ENCODE results near the gene FBXL7. TPM values are rescaled to one million over a fixed set of nuclear protein-coding genes. Genes with fewer than 3 reads are reported as not detected.

FBXL7 gene
- total and polyA plus RNA-seq, 9 of the 15 experiments (the other 6 are each of a cell fraction or from before 2014, with no cell fraction given), result 0.04 to 0.08 TPM; not detected in 7

DNA sequence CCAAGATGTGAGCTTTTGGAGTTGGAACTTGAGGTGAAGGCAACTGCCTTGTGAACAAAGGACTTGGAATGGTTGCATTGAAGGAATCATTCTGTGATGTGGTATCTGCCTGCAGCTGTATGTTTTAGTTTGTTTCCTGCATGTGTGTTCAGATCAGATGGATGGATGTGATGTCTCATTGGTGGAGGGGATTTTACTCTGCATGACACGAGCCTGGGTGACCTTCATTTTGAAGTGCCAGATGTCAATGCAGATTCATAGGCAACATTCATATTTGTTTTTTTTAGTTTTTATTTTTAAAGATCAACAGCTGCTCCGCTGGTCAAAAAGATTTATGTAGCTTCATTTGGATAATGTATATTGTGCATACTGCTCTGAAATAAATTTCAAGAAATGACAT is 13.5 kb downstream of the FBXL7 start (continued):
- TF ChIP-seq, protein P1, sequence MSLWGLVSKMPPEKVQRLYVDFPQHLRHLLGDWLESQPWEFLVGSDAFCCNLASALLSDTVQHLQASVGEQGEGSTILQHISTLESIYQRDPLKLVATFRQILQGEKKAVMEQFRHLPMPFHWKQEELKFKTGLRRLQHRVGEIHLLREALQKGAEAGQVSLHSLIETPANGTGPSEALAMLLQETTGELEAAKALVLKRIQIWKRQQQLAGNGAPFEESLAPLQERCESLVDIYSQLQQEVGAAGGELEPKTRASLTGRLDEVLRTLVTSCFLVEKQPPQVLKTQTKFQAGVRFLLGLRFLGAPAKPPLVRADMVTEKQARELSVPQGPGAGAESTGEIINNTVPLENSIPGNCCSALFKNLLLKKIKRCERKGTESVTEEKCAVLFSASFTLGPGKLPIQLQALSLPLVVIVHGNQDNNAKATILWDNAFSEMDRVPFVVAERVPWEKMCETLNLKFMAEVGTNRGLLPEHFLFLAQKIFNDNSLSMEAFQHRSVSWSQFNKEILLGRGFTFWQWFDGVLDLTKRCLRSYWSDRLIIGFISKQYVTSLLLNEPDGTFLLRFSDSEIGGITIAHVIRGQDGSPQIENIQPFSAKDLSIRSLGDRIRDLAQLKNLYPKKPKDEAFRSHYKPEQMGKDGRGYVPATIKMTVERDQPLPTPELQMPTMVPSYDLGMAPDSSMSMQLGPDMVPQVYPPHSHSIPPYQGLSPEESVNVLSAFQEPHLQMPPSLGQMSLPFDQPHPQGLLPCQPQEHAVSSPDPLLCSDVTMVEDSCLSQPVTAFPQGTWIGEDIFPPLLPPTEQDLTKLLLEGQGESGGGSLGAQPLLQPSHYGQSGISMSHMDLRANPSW (CRISPR knock-in tag; IDR thresholded peaks at IDR 0.05), result no peak
- TF ChIP-seq, protein P2, sequence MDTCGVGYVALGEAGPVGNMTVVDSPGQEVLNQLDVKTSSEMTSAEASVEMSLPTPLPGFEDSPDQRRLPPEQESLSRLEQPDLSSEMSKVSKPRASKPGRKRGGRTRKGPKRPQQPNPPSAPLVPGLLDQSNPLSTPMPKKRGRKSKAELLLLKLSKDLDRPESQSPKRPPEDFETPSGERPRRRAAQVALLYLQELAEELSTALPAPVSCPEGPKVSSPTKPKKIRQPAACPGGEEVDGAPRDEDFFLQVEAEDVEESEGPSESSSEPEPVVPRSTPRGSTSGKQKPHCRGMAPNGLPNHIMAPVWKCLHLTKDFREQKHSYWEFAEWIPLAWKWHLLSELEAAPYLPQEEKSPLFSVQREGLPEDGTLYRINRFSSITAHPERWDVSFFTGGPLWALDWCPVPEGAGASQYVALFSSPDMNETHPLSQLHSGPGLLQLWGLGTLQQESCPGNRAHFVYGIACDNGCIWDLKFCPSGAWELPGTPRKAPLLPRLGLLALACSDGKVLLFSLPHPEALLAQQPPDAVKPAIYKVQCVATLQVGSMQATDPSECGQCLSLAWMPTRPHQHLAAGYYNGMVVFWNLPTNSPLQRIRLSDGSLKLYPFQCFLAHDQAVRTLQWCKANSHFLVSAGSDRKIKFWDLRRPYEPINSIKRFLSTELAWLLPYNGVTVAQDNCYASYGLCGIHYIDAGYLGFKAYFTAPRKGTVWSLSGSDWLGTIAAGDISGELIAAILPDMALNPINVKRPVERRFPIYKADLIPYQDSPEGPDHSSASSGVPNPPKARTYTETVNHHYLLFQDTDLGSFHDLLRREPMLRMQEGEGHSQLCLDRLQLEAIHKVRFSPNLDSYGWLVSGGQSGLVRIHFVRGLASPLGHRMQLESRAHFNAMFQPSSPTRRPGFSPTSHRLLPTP (IDR thresholded peaks at IDR 0.05; ENCODE audit: borderline replicate concordance, extremely low read depth, insufficient read length), result no peak

DNA sequence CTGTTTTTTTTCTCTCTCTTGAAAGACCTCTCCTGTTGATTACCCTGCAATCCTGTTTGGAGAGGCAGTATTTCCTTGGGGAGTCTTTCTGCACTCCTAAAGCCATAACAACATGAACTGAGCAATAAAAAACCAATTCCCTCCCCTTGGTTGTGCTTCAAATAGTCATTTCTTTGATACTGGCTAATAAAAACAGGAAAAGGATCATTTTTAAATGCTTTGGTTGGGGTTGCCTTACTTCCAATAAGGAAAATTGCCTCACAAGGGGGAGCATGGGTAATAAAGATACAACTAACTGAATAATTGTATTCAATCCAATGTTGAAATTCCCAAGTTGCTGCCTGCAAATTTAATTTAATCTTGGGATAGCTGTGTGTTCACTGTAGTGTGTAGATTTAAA is 13.9 kb downstream of the FBXL7 start:
- ChIA-PET POLR2A (no interaction called here), CTCF (ENCODE audit: low intra/inter-chr PET ratio) (no interaction called here)
- no peaks in the 10 kb centered on the region for H4K20me1 ChIP-seq (replicated peaks; ENCODE audit: control insufficient read depth, insufficient read depth, low read length)
- BruUV-seq (replicated peaks), result no TSS peak
- in situ Hi-C loops (cut with MboI) (no loop called here), intact Hi-C loops (cut with micrococcal nuclease) (no loop called here)
- H3K27ac ChIP-seq (ENCODE audit: extremely low read depth, low read depth, low read length), result no peak overlapping the region
- H3K9me1 ChIP-seq (ENCODE audit: control insufficient read depth, insufficient read depth, low read length), result no peaks in the 10 kb centered on the region
- no peak overlapping the region for H3K4me2 ChIP-seq (ENCODE audit: insufficient read depth, low read length)
- no peaks in the 10 kb centered on the region for H3K9me3 ChIP-seq (replicated peaks; ENCODE audit: control insufficient read depth, insufficient read depth, low read depth, low read length)
- ATAC-seq (no peak), DNase-seq (ENCODE audit: extremely low read depth in 1 of 4, low spot score in 3 of 4) (no peak), FAIRE-seq (no peak)
- no peak overlapping the region for H3K9ac ChIP-seq (ENCODE audit: insufficient read depth in 1 of 2, low read depth in 2 of 2, low read length in 2 of 2)
- no peaks in the 10 kb centered on the region for H3K27me3 ChIP-seq (ENCODE audit: control insufficient read depth in 2 of 2, insufficient read depth in 2 of 2, low read length in 2 of 2)
- no peak overlapping the region for H2AFZ ChIP-seq (ENCODE audit: low read depth, low read length)
- no peaks in the 10 kb centered on the region for H3K79me2 ChIP-seq (ENCODE audit: control insufficient read depth, insufficient read depth, low read length)
- no peak for TF ChIP-seq HSF4 (CRISPR knock-in tag; IDR thresholded peaks at IDR 0.05; ENCODE audit: borderline replicate concordance)
- TF ChIP-seq, protein P3, sequence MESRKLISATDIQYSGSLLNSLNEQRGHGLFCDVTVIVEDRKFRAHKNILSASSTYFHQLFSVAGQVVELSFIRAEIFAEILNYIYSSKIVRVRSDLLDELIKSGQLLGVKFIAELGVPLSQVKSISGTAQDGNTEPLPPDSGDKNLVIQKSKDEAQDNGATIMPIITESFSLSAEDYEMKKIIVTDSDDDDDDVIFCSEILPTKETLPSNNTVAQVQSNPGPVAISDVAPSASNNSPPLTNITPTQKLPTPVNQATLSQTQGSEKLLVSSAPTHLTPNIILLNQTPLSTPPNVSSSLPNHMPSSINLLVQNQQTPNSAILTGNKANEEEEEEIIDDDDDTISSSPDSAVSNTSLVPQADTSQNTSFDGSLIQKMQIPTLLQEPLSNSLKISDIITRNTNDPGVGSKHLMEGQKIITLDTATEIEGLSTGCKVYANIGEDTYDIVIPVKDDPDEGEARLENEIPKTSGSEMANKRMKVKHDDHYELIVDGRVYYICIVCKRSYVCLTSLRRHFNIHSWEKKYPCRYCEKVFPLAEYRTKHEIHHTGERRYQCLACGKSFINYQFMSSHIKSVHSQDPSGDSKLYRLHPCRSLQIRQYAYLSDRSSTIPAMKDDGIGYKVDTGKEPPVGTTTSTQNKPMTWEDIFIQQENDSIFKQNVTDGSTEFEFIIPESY (CRISPR knock-in tag; IDR thresholded peaks at IDR 0.05), result no peak
- no peak for TF ChIP-seq CREB1 (IDR thresholded peaks at IDR 0.05)
- TF ChIP-seq CREB1 (CRISPR knock-in tag; IDR thresholded peaks at IDR 0.05), result no peak
- no peak for TF ChIP-seq SIN3B (IDR thresholded peaks at IDR 0.05; ENCODE audit: low read depth)
- no peak for TF ChIP-seq LCOR (CRISPR knock-in tag; IDR thresholded peaks at IDR 0.05)
- TF ChIP-seq CTBP1 (IDR thresholded peaks at IDR 0.05; ENCODE audit: borderline replicate concordance), result no peak
- no peak for TF ChIP-seq SRF (CRISPR knock-in tag; IDR thresholded peaks at IDR 0.05)
- no peak for TF ChIP-seq PURB (CRISPR knock-in tag; IDR thresholded peaks at IDR 0.05; ENCODE audit: low read depth)
- TF ChIP-seq GABPB1 (CRISPR knock-in tag; IDR thresholded peaks at IDR 0.05), result no peak
- TF ChIP-seq ZNF232 (CRISPR knock-in tag; IDR thresholded peaks at IDR 0.05), result no peak
- TF ChIP-seq CEBPG (CRISPR knock-in tag; IDR thresholded peaks at IDR 0.05), result no peak
- TF ChIP-seq CEBPG (tag; conservative IDR thresholded peaks at IDR 0.05 in 1 of 2, IDR thresholded peaks at IDR 0.05 in 1 of 2), result no peak
- H3K36me3 ChIP-seq (ENCODE audit: control insufficient read depth, insufficient read depth, low read length), result no peaks in the 10 kb centered on the region
- no peaks in the 10 kb centered on the region for H3K4me1 ChIP-seq (replicated peaks in 1 of 2; ENCODE audit: control insufficient read depth in 2 of 2, insufficient read depth in 2 of 2, low read length in 2 of 2)
- no peak overlapping the region for H3K4me3 ChIP-seq

All from K562 (cell line).